ENCODE data around the gene MROH7. TPM values are rescaled to one million over a fixed set of nuclear protein-coding genes. Genes with fewer than 3 reads are reported as not detected.
A peak's percentile ranks its signal among the peaks of the same experiment; 100 is the strongest.

Gene MROH7
- total and polyA plus RNA-seq, 4 donors = 0.07 to 2.8 (median 0.58) TPM

- H3K9me3 ChIP-seq (ENCODE audit: control insufficient read depth in 4 of 4, low read length in 3 of 4) = no peaks in the 10 kb centered on the region
- no peak overlapping the region for H3K9ac ChIP-seq (ENCODE audit: low read depth in 1 of 2, low read length in 2 of 2)
- H3K27ac ChIP-seq (ENCODE audit: low read depth in 1 of 2, low read length in 2 of 2) = no peak overlapping the region
- no peak overlapping the region for H3K4me3 ChIP-seq (ENCODE audit: low read depth in 1 of 3, low read length in 3 of 3)
- H3K36me3 ChIP-seq (ENCODE audit: control insufficient read depth in 4 of 4, insufficient read depth in 3 of 4, low read depth in 1 of 4, low read length in 3 of 4) = peaks cover 4 to 38% (median 29%) of the 10 kb centered on the region in 4 donors
- DNase-seq (ENCODE audit: low spot score) = no peak
- H3K27me3 ChIP-seq (ENCODE audit: control insufficient read depth in 4 of 4, insufficient read depth in 4 of 4, low read length in 3 of 4) = no peaks in the 10 kb centered on the region
- no peaks in the 10 kb centered on the region for H3K4me1 ChIP-seq (ENCODE audit: control insufficient read depth in 4 of 4, insufficient read depth in 4 of 4, low read length in 3 of 4)
- WGBS = 84% methylated on average over 12 of the region's 12 CpGs
- TF ChIP-seq EGR1 (IDR thresholded peaks at IDR 0.05; ENCODE audit: low read depth in 2 of 2) (no peak), NR2F2 (IDR thresholded peaks at IDR 0.05) (peak; percentile 20), GABPA (IDR thresholded peaks at IDR 0.05 in 1 of 2, conservative IDR thresholded peaks at IDR 0.05 in 1 of 2) (no peak)
These were observed 102.0 kb downstream of the MROH7 start for GRCh38 chr1:54743416-54744226.

- Histone ChIP-seq H3K27ac (ENCODE audit: low read depth in 1 of 2, low read length in 2 of 2) (no peak overlapping the region), H3K36me3 (ENCODE audit: control insufficient read depth in 4 of 4, insufficient read depth in 3 of 4, low read depth in 1 of 4, low read length in 3 of 4) (peaks cover 2 to 31% (median 23%) of the 10 kb centered on the region in 4 donors), H3K27me3 (ENCODE audit: control insufficient read depth in 4 of 4, insufficient read depth in 4 of 4, low read length in 3 of 4) (no peaks in the 10 kb centered on the region), H3K4me3 (ENCODE audit: low read depth in 1 of 3, low read length in 3 of 3) (no peak overlapping the region), H3K4me1 (ENCODE audit: control insufficient read depth in 4 of 4, insufficient read depth in 4 of 4, low read length in 3 of 4) (no peaks in the 10 kb centered on the region), H3K9ac (ENCODE audit: low read depth in 1 of 2, low read length in 2 of 2) (no peak overlapping the region), H3K9me3 (ENCODE audit: control insufficient read depth in 4 of 4, low read length in 3 of 4) (no peaks in the 10 kb centered on the region)
- over 99% methylated on average over 3 of the region's 3 CpGs for WGBS
- no peak for DNase-seq (ENCODE audit: low spot score)
- TF ChIP-seq GABPA (IDR thresholded peaks at IDR 0.05 in 1 of 2, conservative IDR thresholded peaks at IDR 0.05 in 1 of 2) = no peak
- no peak for TF ChIP-seq JUND (IDR thresholded peaks at IDR 0.05)
- no peak for TF ChIP-seq EGR1 (IDR thresholded peaks at IDR 0.05; ENCODE audit: low read depth in 2 of 2)
- TF ChIP-seq HNF4G (IDR thresholded peaks at IDR 0.05) = no peak
- TF ChIP-seq YY1 (IDR thresholded peaks at IDR 0.05) = no peak
- no peak for TF ChIP-seq FOXA2 (IDR thresholded peaks at IDR 0.05)
- TF ChIP-seq RXRA (IDR thresholded peaks at IDR 0.05) = no peak
- no peak for TF ChIP-seq RAD21 (IDR thresholded peaks at IDR 0.05)
- TF ChIP-seq TAF1 (conservative IDR thresholded peaks at IDR 0.05) = no peak
- TF ChIP-seq, protein P1, sequence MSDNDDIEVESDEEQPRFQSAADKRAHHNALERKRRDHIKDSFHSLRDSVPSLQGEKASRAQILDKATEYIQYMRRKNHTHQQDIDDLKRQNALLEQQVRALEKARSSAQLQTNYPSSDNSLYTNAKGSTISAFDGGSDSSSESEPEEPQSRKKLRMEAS (IDR thresholded peaks at IDR 0.05) = no peak
- TF ChIP-seq FOXA1 (IDR thresholded peaks at IDR 0.05) = no peak
- TF ChIP-seq ZBTB33 (IDR thresholded peaks at IDR 0.05) = no peak
- TF ChIP-seq, protein P2, sequence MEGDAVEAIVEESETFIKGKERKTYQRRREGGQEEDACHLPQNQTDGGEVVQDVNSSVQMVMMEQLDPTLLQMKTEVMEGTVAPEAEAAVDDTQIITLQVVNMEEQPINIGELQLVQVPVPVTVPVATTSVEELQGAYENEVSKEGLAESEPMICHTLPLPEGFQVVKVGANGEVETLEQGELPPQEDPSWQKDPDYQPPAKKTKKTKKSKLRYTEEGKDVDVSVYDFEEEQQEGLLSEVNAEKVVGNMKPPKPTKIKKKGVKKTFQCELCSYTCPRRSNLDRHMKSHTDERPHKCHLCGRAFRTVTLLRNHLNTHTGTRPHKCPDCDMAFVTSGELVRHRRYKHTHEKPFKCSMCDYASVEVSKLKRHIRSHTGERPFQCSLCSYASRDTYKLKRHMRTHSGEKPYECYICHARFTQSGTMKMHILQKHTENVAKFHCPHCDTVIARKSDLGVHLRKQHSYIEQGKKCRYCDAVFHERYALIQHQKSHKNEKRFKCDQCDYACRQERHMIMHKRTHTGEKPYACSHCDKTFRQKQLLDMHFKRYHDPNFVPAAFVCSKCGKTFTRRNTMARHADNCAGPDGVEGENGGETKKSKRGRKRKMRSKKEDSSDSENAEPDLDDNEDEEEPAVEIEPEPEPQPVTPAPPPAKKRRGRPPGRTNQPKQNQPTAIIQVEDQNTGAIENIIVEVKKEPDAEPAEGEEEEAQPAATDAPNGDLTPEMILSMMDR (IDR thresholded peaks at IDR 0.05; ENCODE audit: low read depth, low read length, missing input control) = no peak
- TF ChIP-seq NR2F2 (IDR thresholded peaks at IDR 0.05) = no peak
- TF ChIP-seq HNF4A (conservative IDR thresholded peaks at IDR 0.05) = no peak
- no peak for TF ChIP-seq SP1 (IDR thresholded peaks at IDR 0.05)
- no peak for TF ChIP-seq REST (IDR thresholded peaks at IDR 0.05)
- no peak for TF ChIP-seq ATF3 (IDR thresholded peaks at IDR 0.05)
These were observed 103.1 kb downstream of the MROH7 start for GRCh38 chr1:54744696-54745095.

All from liver (tissue), 9 donors.